ENCODE measurements around the gene HOXD8.

GRCh38 chr2:176178757-176179295 is 49.3 kb downstream of the HOXD8 start:
- TF ChIP-seq CTCF (IDR thresholded peaks at IDR 0.05) (no peak), POLR2A (IDR thresholded peaks at IDR 0.05) (no peak), EP300 (IDR thresholded peaks at IDR 0.05) (no peak)
